ENCODE measurements around the gene CKS1B.

- no peak for TF ChIP-seq RAD21 (conservative IDR thresholded peaks at IDR 0.05)
- no peak for TF ChIP-seq CTCF (IDR thresholded peaks at IDR 0.05; ENCODE audit: poor library complexity, severe bottlenecking)
- TF ChIP-seq TAF1 (IDR thresholded peaks at IDR 0.05; ENCODE audit: low read depth), result no peak
- no peak for TF ChIP-seq EZH2 (IDR thresholded peaks at IDR 0.05; ENCODE audit: borderline replicate concordance, insufficient read depth, low read length, poor library complexity, severe bottlenecking)
- TF ChIP-seq SMC3 (conservative IDR thresholded peaks at IDR 0.05; ENCODE audit: poor library complexity), result no peak
Measured at GRCh38 chr1:154972213-154972516, 2.3 kb upstream of the CKS1B start.
